ENCODE measurements around the gene CARD10.

CARD10 gene

DNA sequence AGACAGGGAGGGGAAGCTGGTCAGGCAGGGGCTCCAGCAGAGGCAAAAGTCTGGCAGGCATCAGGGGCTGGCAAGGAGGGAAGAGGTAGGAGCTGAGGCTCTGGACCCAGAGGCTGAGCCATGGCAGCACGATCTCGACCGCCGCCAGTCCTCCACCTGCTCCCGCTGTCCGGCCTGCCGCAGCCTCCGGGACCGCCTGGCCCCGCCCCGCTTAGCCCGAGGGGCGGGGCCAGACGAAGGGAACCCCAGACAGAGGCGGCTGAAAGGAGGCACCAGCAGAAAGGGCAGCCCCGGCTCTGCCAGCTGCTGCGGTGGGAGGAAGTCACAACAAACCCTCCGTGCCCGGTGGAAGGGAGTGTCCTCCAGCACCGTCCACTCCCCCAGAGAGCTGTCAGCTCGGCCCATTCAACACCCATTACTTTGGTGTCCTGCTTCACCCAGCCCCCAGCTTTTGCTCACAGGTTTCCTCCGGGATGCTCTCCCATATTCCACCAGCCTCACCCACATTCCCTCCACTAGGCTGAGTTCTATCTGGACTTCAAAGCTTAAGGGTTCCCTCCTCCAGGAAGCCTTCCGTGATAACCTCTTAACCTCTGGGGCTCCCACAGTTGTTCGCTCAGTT lies 32.9 kb downstream of the CARD10 start, which contains the start of gene MFNG:
TSS of gene MFNG (minus strand) at position 161 of the 622 bp plus-strand sequence. CDS start 207 bp downstream, outside the sequence.
- DNase-seq (ENCODE audit: low read depth), result no peak
- no peak within 1 kb of the TSS for H3K4me3 ChIP-seq (ENCODE audit: control insufficient read depth, low read depth, low read length)
- TF ChIP-seq, protein P1, sequence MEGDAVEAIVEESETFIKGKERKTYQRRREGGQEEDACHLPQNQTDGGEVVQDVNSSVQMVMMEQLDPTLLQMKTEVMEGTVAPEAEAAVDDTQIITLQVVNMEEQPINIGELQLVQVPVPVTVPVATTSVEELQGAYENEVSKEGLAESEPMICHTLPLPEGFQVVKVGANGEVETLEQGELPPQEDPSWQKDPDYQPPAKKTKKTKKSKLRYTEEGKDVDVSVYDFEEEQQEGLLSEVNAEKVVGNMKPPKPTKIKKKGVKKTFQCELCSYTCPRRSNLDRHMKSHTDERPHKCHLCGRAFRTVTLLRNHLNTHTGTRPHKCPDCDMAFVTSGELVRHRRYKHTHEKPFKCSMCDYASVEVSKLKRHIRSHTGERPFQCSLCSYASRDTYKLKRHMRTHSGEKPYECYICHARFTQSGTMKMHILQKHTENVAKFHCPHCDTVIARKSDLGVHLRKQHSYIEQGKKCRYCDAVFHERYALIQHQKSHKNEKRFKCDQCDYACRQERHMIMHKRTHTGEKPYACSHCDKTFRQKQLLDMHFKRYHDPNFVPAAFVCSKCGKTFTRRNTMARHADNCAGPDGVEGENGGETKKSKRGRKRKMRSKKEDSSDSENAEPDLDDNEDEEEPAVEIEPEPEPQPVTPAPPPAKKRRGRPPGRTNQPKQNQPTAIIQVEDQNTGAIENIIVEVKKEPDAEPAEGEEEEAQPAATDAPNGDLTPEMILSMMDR (conservative IDR thresholded peaks at IDR 0.05; ENCODE audit: control insufficient read depth, insufficient read depth, low read depth, low read length), result no peak

- no peak for DNase-seq (ENCODE audit: low read depth)
- TF ChIP-seq, protein P1 (conservative IDR thresholded peaks at IDR 0.05; ENCODE audit: control insufficient read depth, insufficient read depth, low read depth, low read length), result no peak
- H3K4me3 ChIP-seq (ENCODE audit: control insufficient read depth, low read depth, low read length), result no peak overlapping the region
These were observed 33.6 kb downstream of the CARD10 start for GRCh38 chr22:37485395-37486223.

- no peak overlapping the region for H3K4me3 ChIP-seq (ENCODE audit: control insufficient read depth, low read depth, low read length)
- TF ChIP-seq, protein P1 (conservative IDR thresholded peaks at IDR 0.05; ENCODE audit: control insufficient read depth, insufficient read depth, low read depth, low read length), result no peak
- no peak for DNase-seq (ENCODE audit: low read depth)
These were observed 34.5 kb downstream of the CARD10 start for GRCh38 chr22:37484480-37485394.

DNA sequence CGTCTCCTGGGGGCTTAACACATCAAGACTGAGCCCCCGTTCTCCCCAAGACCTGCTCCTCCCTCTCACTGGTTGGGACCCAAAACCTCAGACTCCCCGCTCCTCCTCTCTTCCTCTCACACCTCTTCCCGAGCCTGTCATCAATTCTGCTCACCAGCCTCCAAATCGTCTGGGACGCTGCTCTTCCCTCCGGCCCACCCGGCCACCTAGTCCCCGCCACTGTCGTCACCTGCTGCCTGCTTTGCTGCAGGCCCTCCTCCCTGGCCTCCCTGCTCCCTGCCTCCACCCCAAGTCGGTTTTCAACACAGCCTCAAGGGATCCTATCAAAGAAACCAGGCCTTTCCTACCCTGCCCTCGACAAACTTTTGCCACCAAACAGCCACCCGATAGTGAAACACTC lies 36.2 kb downstream of the CARD10 start:
- TF ChIP-seq, protein P1 (conservative IDR thresholded peaks at IDR 0.05; ENCODE audit: control insufficient read depth, insufficient read depth, low read depth, low read length), result no peak
- H3K4me3 ChIP-seq (ENCODE audit: control insufficient read depth, low read depth, low read length), result no peak overlapping the region
- no peak for DNase-seq (ENCODE audit: low read depth)

DNA sequence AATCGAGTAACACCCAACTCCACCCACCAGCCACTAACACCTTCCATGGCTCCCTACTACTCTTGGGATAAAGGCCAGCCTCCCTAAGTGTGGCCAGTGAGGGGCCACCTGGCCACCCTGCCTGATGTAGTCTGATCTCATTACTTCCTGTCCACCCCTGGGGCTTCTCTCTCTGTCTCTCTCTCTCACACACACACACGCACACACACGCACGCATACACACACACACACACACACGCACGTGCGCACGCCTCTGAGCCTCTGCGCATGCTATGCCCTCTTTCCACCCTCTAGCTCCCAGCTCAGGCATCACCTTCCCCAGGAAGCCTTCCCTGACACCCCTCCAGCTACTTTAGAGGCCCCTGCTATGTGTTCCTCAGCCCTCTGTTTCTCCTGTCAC lies 37.0 kb downstream of the CARD10 start:
- no peak overlapping the region for H3K4me3 ChIP-seq (ENCODE audit: control insufficient read depth, low read depth, low read length)
- no peak for DNase-seq (ENCODE audit: low read depth)
- TF ChIP-seq, protein P1 (conservative IDR thresholded peaks at IDR 0.05; ENCODE audit: control insufficient read depth, insufficient read depth, low read depth, low read length), result no peak

DNA sequence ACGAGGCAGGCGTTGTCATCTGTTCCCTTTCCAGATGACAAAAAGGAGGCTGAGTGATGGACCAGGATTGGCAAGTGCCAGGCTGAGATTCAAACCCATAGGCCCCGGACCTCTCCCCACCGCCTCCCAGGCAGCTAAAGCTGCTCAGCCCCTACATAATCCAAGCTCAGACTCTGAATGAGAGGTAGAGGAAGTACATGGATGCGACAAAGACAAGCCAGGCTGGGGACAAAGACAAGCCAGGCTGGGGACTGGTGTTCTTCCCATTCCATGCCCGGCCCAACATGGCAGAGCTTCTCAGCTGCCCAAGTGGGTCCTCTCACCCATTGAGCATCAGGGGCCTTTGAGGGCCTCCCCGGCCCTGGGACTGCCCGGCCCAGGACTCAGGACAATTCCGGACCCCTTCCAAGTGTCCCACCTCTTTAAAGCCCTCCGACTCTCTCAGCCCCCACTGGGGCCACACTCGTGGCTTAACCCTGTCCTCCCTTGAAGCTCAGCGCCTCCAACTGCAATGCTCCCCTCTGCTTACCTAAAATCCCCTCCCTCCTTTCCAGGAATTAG lies 37.8 kb downstream of the CARD10 start:
- TF ChIP-seq, protein P1 (conservative IDR thresholded peaks at IDR 0.05; ENCODE audit: control insufficient read depth, insufficient read depth, low read depth, low read length), result no peak

More for the DNA sequence above, 37.8 kb downstream of the CARD10 start:
- no peak overlapping the region for H3K4me3 ChIP-seq (ENCODE audit: control insufficient read depth, low read depth, low read length)
- DNase-seq (ENCODE audit: low read depth), result no peak
